Panc1 (cell line): ENCODE measurements around the gene NCR3LG1. TPM values are rescaled to one million over a fixed set of nuclear protein-coding genes. Genes with fewer than 3 reads are reported as not detected.

Experiments used
- ATAC-seq: fragments of 200-7000 bp; cut with Tn5 transposase; 2 replicates; pipeline ENCODE4 v1.9.1; 2020; ENCODE audit warnings: mild to moderate bottlenecking, moderate library complexity
- BruUV-seq: library from RNA; stranded (reverse); fragments of 400-500 nt; replicated peaks from 2 replicates; lab custom pipeline; 2021; lab: Mats Ljungman, UMichigan
- CTCF ChIA-PET: fragments of 300-600 bp; sonication (Branson Sonifier 250); formaldehyde crosslinking; loops from one replicate; lab custom pipeline; 2022; ENCODE audit warnings: antibody characterized with exemption; lab: Charles Lee
- POLR2A ChIA-PET: fragments of 300-600 bp; sonication (Branson Sonifier 250); formaldehyde crosslinking; loops from one replicate; lab custom pipeline; 2022; ENCODE audit warnings: antibody characterized with exemption; lab: Charles Lee
- DNase-seq: peaks from one replicate; pipeline ENCODE4 v3.0.0-alpha.2; 2010; ENCODE audit warnings: low read depth, low spot score
- H3K27ac ChIP-seq: 2 replicates; pipeline ENCODE4 v1.5.1; 2011; ENCODE audit warnings: mild to moderate bottlenecking, low read length, inconsistent platforms
- H3K27me3 ChIP-seq: fragments of 200-500 bp; sonication (Bioruptor generic); 2 replicates; pipeline ENCODE4 v1.6.0; 2014; ENCODE audit warnings: low read length, inconsistent platforms; ENCODE audit not compliant: control insufficient read depth, insufficient read depth
- H3K36me3 ChIP-seq: fragments of 200-500 bp; sonication (Bioruptor generic); 2 replicates; pipeline ENCODE4 v1.5.1; 2014; ENCODE audit warnings: inconsistent platforms, mild to moderate bottlenecking, low read length, moderate library complexity; ENCODE audit not compliant: control insufficient read depth, insufficient read depth
- H3K4me1 ChIP-seq: 2 replicates; pipeline ENCODE4 v1.5.1; 2011; ENCODE audit warnings: inconsistent platforms, mild to moderate bottlenecking, low read length, moderate library complexity; ENCODE audit not compliant: control insufficient read depth, insufficient read depth
- H3K4me3 ChIP-seq, 2 experiments: 2 replicates each; pipeline ENCODE4 v1.5.1; 2011 to 2012; ENCODE audit warnings: low read depth in 2 of 2, low read length in 2 of 2, mild to moderate bottlenecking in 2 of 2, inconsistent platforms in 1 of 2, moderate library complexity in 1 of 2
- H3K9me3 ChIP-seq: fragments of 200-500 bp; sonication (Bioruptor generic); 2 replicates; pipeline ENCODE4 v1.5.1; 2014; ENCODE audit warnings: low read depth, mild to moderate bottlenecking, inconsistent platforms, low read length, moderate library complexity; ENCODE audit not compliant: control insufficient read depth, insufficient read depth
- POLR2AphosphoS5 ChIP-seq: IDR thresholded peaks from 2 replicates; pipeline ENCODE4 v1.6.1; 2012; ENCODE audit warnings: mild to moderate bottlenecking, low read depth, low read length, moderate library complexity
- SIN3A ChIP-seq: IDR thresholded peaks from 2 replicates; pipeline ENCODE4 v1.6.1; 2012; ENCODE audit warnings: low read depth, mild to moderate bottlenecking, low read length, moderate library complexity, borderline replicate concordance; ENCODE audit not compliant: insufficient read depth
- TCF7L2 ChIP-seq: IDR thresholded peaks from 2 replicates; pipeline ENCODE4 v1.6.1; 2011; ENCODE audit warnings: mild to moderate bottlenecking, low read depth, low read length, inconsistent platforms
- in situ Hi-C: cut with HindIII; loops from 2 replicates; pipeline ENCODE4 v1.10.0; 2016; ENCODE audit warnings: low sequenced_read_pairs, low pct_unique_long_range_greater_than_20kb
- intact Hi-C: fragments of 100-400 bp; cut with micrococcal nuclease; formaldehyde crosslinking; loops from one replicate; pipeline ENCODE4 v1.10.0; 2022; ENCODE audit not compliant: unreplicated experiment
- total RNA-seq: library from RNA; stranded (reverse); gene quantifications from one replicate; pipeline ENCODE4 v1.2.1, GENCODE V29; 2021; ENCODE audit not compliant: unreplicated experiment
- TF ChIP-seq, protein P1 (sequence below), 2 experiments: IDR thresholded peaks; 2 replicates each; pipeline ENCODE4 v1.6.1; 2011 to 2012; ENCODE audit warnings: low read depth in 2 of 2, control low read depth in 1 of 2, low read length in 1 of 2, mild to moderate bottlenecking in 1 of 2, moderate library complexity in 1 of 2; ENCODE audit not compliant: insufficient read depth in 1 of 2
- TF ChIP-seq, protein P2 (sequence below): fragments of 450-650 bp; IDR thresholded peaks from 2 replicates; pipeline ENCODE4 v1.5.1; 2017; ENCODE audit warnings: mild to moderate bottlenecking

Gene NCR3LG1
- total RNA-seq, 1 experiment from 2014 or later, result 8.6 TPM

DNA sequence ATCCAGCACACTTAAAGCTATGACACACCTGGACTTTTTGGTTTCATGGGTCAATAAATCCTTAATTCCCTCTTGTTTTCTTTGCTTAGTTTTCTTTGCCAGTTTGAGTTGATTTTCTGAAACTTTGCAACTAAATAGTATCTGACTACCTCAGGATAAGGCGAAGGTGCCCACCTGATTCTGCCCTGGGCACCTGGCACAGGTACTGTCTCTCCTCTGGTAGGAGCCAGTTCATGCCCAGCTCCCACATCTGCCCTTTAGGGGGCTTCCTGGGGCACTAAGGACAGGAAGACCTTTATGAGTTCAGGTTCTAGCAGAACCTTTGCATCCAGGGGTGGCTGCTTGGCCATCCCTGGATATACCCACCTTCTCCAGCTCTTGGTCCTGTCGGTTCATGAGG lies 56.4 kb downstream of the NCR3LG1 start:
- Histone ChIP-seq H3K27me3 (no peaks in the 10 kb centered on the region), H3K9me3 (no peaks in the 10 kb centered on the region), H3K4me3 (no peak overlapping the region), H3K36me3 (no peaks in the 10 kb centered on the region), H3K4me1 (peaks cover 6% of the 10 kb centered on the region; the same call in 1 of the 2 replicates), H3K27ac (no peak overlapping the region)
- intact Hi-C loops (no loop called here), in situ Hi-C loops (no loop called here)
- ChIA-PET POLR2A (no interaction called here), CTCF (no interaction called here)
- no TSS peak for BruUV-seq
- no peak for ATAC-seq
- TF ChIP-seq, protein P1, sequence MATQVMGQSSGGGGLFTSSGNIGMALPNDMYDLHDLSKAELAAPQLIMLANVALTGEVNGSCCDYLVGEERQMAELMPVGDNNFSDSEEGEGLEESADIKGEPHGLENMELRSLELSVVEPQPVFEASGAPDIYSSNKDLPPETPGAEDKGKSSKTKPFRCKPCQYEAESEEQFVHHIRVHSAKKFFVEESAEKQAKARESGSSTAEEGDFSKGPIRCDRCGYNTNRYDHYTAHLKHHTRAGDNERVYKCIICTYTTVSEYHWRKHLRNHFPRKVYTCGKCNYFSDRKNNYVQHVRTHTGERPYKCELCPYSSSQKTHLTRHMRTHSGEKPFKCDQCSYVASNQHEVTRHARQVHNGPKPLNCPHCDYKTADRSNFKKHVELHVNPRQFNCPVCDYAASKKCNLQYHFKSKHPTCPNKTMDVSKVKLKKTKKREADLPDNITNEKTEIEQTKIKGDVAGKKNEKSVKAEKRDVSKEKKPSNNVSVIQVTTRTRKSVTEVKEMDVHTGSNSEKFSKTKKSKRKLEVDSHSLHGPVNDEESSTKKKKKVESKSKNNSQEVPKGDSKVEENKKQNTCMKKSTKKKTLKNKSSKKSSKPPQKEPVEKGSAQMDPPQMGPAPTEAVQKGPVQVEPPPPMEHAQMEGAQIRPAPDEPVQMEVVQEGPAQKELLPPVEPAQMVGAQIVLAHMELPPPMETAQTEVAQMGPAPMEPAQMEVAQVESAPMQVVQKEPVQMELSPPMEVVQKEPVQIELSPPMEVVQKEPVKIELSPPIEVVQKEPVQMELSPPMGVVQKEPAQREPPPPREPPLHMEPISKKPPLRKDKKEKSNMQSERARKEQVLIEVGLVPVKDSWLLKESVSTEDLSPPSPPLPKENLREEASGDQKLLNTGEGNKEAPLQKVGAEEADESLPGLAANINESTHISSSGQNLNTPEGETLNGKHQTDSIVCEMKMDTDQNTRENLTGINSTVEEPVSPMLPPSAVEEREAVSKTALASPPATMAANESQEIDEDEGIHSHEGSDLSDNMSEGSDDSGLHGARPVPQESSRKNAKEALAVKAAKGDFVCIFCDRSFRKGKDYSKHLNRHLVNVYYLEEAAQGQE (IDR thresholded peaks at IDR 0.05; ENCODE audit: insufficient read depth in 1 of 2, low read depth in 2 of 2, low read length in 1 of 2), result no peak
- TF ChIP-seq, protein P2, sequence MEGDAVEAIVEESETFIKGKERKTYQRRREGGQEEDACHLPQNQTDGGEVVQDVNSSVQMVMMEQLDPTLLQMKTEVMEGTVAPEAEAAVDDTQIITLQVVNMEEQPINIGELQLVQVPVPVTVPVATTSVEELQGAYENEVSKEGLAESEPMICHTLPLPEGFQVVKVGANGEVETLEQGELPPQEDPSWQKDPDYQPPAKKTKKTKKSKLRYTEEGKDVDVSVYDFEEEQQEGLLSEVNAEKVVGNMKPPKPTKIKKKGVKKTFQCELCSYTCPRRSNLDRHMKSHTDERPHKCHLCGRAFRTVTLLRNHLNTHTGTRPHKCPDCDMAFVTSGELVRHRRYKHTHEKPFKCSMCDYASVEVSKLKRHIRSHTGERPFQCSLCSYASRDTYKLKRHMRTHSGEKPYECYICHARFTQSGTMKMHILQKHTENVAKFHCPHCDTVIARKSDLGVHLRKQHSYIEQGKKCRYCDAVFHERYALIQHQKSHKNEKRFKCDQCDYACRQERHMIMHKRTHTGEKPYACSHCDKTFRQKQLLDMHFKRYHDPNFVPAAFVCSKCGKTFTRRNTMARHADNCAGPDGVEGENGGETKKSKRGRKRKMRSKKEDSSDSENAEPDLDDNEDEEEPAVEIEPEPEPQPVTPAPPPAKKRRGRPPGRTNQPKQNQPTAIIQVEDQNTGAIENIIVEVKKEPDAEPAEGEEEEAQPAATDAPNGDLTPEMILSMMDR, result no peak
- no peak for TF ChIP-seq TCF7L2
- no peak for TF ChIP-seq SIN3A
- no peak for TF ChIP-seq POLR2AphosphoS5
- DNase-seq, result no peak

DNA sequence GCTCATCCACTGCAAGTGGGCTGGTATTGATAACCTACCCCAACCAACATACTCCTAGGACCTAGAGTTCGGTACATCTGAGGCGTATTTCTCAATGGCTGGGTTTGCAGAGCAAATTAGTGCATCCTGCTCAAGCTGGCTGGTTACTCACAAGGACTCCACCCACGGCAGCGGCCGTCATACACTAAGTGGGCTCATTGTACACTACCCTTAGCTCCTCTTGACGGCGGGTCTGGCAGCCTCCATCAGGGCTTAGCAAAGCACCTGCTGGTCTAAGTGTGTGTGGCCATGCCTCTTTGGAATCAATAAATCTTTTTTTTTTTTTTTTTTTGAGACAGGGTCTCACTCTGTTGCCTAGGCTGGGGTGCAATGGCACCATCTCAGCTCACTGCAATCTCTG lies 57.0 kb downstream of the NCR3LG1 start:
- TF ChIP-seq, protein P2, result no peak
- TF ChIP-seq TCF7L2 (no peak), SIN3A (no peak), POLR2AphosphoS5 (no peak)
- TF ChIP-seq, protein P1 (IDR thresholded peaks at IDR 0.05; ENCODE audit: insufficient read depth in 1 of 2, low read depth in 2 of 2, low read length in 1 of 2), result no peak
- ATAC-seq (no peak), DNase-seq (no peak)
- no peaks in the 10 kb centered on the region for H3K9me3 ChIP-seq
- H3K27ac ChIP-seq, result no peak overlapping the region
- peaks cover 6% of the 10 kb centered on the region; the same call in 1 of the 2 replicates for H3K4me1 ChIP-seq
- BruUV-seq, result no TSS peak
- H3K36me3 ChIP-seq, result no peaks in the 10 kb centered on the region
- POLR2A ChIA-PET, result no interaction called here
- H3K27me3 ChIP-seq, result no peaks in the 10 kb centered on the region
- intact Hi-C loops, result no loop called here
- no peak overlapping the region for H3K4me3 ChIP-seq
- CTCF ChIA-PET, result no interaction called here
- in situ Hi-C loops, result no loop called here
